NCI-H524 (cell line): Measurements from ENCODE around the gene CDH4.
"Not testable (repeated sequence)": the region's sequence is repeated elsewhere in the genome, so short reads cannot be mapped to it uniquely, and the experiment has no call there.

ENCODE experiments used
- DNase-seq, 2 experiments: peaks; one replicate each; lab custom pipeline; 2025; lab: John Stamatoyannopoulos, UW

Gene CDH4

DNA sequence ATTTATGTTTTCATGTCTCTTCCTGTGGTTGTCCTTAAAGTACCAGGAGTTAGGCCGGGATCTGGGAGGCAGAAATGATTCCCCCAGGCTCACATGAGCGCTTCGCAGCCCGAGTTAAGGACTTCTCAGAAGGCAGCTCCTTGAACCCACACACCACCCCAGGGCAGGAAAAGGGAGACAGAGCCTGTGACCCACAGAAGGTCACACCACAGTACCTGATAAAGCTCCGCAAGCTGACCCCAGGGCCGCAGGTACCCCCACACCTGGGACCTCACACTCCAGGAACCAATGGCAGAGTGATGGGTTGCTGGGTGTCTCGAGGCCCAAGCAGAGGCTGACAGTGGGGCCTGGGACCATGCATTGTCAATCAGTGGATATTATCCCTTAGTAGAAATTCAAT is 207.6 kb downstream of the CDH4 start:
- DNase-seq = no peak

DNA sequence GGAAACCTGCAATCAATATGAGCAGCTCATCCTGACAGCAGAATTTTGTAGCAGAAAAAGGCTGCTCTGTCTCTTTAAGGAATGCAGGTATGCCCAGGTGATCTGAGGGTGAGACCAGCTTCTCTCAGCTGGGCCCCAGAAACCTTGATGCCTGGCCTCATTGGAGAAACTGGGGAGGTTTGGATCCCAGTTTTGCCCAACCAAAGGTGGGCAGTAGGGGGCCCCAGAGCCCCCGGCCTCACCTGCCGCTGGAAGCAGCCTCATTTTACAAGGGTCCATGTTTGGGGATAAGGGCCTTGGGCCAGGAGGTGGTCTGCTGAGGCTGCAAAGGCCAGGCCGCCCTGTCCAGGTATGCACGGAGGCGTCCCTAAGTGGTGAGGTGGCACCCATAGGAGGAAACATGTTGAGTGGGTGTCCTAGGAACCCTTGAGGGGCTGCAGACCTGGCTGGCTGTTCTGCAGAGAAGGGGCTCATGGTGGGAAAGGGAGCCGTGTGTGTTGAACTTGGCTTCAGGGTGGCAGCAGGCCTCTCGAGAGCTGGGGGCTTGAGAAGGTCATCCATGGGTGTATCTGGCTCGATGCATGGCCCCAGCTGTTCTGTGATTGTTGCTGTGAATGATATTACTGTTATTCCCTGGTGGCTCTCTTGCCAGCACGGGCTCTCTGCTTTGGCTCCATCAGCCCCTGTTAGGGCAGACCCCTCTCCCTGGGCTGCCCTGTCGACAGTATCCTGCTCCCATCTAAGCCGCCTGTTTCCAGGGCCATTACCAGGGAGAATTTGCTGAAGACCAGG is 208.4 kb downstream of the CDH4 start:
- no peak for DNase-seq

DNA sequence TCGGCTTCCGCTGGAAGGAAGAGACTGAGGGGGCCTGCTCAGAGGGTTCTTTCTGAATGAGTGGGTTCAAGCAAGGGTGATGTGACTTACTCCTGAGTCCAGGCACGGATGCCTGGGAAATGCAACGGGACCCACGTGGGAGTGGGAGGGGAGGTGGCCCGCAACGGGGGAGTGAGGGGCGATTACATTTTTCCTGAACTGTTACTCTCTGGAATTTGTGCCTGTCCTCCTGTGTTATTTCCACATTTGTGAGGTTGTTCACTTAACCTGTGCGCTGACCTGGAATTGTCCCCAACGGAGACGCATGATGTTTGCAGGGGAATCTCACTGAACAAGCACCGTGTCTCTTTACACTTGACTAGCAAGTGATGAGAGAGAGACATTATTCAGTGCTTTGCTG is 209.4 kb downstream of the CDH4 start:
- no peak for DNase-seq

DNA sequence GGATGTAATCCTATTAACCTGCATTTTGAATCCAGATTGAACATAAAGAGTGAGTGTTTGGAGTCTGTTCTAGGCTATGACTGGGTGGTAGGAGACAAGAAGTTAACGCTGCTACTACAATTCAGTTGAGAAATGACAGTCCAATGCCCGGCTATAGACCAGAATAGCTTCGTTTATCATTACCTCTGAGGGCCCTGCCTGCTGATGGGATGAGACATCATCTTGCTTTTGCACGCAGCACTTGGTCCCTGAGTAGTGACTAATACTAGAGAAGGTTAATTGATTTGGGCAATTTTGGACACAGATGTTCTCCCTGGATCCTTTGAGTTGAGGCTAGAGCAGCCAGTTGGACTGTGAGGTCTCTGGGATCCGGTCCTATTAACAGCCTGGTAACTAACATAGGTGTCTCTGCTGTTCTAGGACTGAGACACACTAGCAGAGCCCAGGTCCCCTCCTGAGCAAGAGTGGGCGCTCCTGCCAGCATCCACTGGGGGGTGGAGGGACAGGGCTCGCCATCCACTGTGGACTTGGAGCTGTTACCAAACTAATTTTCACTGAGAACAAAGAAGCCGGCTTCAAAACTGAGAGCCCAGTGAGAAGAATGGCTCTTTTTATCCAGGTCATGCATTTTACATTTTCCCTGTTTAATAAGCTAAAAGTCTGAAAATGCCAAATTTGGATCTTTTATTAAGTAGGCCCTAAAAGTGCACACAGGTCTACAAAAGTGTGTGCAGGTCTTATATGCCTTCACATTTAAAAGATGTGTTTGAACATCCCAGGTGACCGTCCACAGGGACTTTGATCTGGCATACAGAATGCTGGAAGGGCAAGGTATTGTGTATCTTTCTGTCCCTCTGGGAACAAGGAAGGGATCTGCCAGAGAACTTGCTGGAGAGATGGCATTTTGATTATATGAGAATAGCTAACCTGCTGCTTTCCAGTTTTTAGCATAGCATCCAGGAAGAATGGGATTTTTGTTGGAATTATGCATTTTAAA is 212.5 kb downstream of the CDH4 start:
- DNase-seq = no peak

DNA sequence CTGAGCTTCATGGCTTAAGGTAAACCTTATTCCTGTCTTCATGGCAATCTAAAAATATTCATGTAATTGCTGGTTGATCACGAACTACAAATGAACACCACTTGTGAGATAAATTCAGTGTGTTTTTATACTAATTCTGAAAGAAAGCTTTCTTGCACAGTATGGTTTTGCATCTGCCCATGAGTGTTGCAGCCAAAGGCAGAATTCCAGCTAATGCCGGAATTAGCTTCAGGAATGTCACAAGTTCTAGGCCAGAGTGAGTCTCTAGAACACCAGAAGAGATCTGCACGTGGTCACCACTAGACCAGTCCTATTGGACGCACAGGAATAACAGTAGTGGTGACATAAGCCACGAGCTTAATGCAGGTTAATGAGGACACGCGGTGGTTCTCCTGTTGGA is 223.7 kb downstream of the CDH4 start:
- no peak for DNase-seq

DNA sequence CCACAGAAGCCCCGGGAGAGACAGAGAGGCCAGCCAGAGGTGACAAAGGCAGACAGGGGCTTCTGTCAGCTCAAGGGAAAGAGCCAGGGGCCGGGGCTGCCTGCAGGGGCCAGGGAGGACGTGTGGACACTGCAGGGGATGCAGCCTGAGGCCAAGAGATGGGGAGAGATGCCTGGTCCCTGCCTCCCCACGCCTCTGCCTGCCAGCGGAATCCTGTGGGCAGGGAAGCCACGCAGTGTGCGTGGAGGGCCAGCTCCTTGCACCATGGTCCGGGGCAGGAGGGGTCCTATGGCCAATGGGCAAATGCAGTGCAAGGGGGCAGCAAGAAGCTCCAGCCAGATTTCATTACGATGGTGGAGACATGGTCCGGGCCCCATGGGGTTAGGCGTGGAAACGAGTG is 224.9 kb downstream of the CDH4 start:
- no peak for DNase-seq

DNA sequence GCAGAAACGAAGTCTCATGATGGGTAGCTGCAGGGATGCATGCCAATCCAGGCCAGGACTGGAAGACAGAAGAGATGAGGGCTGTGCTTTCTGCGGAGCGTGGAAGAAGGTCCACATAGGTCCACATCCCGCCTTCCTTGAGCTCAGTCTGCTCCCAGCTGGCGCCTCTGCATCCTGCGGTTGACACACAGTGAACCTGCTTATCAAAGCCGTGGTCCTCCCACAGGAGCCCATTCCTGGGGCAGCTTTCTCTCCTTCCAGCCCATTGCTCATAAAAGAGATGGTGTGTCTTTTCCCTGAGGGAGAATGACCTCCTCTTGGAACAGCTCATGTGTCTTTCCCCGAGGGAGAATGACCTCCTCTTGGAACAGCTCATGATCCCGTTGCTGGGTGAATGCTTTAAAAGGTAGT is 225.4 kb downstream of the CDH4 start:
- no peak for DNase-seq

DNA sequence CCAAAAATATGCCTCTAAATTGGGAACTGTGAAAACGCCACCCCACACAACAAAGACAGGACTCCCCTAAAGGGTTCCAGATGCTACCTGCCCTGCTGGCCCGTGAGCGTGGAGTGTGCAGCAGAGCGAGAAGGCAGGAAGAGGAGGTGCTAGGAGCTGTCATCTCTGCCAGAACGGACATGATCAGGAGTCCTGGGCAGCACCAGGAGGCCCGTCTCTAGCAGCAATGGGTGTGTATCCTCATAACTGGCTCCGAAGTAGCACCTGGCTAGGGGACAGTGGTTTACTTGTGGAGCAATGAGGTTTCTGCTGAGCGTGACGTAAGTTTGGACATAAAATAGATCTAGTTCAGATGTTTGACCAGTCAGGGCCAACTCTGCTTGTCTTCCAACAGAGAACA is 226.0 kb downstream of the CDH4 start:
- DNase-seq = no peak

DNA sequence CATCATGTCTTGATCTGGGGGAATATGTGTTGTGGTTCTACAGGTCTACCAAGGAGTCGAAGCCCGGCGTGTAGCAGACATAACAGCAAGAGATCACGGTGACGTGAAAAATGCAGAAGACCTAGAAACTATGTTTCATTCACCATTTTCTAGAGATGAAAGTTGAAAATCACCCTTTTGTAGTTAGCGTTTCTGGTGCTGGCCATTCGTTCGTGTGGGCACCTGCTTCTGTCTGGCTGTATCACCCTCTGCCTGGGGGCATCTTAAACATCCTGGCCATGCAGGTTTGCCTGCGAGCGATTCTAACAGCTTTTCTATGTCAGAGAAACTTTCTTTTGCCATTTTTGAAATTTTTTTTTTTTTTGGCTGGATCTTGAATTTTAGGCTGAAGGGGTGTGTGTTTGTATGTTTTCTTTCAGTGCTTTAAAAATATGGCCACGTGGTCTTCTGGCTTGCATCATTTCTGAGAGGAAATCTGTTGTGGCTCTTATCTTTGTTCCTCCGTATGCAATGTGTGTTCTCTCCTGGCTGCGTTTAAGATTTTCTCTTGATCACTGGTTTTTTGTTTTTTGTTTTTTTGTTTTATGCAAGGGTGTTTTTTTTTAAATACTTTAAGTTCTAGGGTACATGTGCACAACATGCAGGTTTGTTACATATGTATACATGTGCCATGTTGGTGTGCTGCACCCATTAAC is 226.7 kb downstream of the CDH4 start:
- no peak for DNase-seq

DNA sequence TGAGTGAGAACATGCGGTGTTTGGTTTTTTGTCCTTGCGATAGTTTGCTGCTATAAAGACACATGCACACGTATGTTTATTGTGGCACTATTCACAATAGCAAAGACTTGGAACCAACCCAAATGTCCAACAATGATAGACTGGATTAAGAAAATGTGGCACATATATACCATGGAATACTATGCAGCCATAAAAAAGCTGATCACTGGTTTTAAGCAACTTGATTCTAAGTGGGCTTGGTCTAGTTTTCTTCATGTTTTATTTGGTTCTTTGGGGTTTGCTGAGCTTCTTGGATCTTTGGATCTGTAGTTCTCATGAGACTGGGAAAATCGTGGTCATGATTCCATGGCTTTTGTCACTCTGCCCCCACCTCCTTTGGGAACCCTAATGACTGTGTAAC is 227.4 kb downstream of the CDH4 start:
- DNase-seq = not testable (repeated sequence)

DNA sequence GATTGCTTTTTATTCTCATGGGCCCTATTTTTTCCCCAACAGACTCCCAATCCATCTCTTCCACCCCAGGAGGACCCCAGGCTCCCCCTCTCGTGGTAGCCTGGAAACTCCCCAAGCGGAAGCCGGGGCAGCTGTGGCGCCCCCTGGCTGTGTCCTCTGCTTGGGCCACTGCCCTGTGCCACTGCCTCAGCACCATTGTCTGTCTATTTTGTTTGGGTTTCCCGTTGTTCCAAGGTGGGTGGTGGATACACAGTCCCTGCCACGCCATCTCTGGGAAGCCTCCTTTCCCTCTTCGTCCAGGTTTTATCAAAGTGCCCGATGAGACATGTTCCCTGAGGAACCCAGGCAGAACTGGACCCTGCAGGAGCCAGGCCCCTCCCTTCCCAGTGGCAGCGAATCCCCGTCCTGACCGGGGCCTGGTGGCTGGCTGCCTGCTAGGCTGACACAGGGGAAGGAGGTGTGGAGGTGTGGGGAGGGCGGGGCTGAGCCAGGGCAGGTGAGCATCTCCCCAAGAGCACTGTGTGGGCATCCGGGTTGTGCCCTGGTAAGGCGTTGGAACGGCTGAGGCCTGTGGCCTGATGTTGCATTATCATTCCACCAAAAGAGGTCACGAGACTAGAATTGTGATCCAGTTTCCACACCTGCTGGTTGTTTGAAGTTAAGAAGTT is 228.2 kb downstream of the CDH4 start:
- no peak for DNase-seq

DNA sequence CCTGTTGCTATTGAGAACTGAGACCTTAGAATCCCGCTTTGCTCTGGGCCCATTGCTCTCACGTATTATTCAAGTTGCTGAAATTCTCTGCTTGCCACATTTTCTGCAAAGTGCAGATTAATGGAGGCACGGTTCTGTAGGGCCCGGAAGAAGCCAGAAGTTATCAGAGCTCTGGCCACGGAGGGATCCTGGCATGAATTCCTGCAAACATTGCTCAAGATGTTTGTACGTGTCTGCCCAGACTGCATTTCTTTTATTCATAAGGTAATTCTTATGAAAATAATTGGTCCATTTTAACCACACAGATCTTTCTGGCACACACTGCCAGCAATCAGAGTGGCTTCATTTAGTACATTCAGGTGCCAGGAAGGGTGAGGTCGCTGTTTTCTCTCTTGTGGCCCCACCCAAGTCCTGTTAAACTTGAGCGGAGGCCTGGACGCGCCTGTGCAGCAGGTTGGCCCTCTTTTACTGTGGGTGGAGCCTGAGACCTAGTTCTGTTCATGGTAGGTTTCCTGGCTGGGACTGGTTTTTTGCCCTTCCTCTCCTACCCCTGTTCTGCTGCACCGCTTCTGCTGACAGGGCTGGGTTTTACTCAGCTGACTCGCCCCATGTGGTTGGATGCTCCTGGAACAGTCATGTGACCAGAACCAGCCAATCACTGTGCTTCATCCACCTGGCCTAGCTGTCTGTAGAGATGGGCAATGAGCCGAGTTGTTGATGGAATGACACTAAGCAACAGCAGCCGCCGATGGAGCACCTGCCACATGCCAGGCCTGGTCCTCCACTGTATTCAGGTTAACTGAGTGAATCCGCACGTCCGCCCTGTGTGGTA is 230.2 kb downstream of the CDH4 start:
- no peak for DNase-seq

DNA sequence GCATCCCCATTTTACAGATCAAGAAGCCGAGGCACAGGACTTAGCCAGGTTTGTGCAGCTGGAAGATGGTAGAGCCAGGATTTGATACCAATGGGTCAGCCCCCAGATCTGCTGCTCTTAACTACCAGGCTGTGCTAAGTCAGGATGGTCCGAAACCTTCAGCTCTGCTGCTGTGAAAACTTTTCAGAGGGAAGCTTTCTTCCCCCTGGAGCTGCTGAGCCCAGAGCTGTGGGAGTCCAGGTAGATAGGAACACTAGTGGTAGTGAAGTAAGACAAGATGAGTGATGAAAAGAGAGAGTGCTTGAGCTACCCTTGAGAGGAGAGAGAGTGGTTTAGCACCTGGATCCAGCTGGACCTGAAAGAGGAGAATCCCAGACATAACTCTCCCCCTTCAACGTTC is 230.8 kb downstream of the CDH4 start:
- DNase-seq = no peak

DNA sequence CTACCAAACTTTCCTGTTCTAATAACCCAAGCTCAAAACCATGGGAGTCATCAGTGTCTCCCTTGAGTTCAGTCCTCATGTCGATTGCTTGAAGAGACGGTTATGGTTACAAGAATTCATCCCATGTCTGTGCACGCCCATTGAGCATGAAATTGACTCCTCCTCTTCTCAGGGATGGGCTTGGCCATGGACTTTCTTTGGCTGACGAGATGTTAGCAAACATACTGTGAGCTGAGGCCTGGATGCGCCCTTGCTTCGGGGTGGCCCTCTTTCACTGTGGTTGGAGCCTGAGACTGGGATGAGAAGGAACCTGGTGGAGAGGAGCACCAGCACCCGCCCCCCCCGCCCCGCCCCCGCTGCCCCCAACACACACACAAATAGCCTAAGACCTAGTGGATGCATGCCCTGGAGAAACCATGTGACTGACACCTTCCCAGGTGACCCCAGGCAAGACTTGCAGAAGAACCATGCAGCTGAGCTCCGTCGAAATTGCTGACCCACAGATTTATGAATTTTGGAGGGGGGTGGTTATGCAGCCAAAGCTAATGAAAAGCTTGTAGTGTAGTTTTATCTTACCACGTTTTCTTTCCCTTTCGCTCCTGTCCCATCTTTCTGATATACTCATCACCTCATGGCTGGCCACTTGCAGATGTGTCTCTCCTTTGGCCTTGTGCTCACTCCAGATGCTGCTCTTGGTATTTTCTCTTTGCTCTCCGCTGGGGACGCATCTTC is 231.4 kb downstream of the CDH4 start:
- no peak for DNase-seq

DNA sequence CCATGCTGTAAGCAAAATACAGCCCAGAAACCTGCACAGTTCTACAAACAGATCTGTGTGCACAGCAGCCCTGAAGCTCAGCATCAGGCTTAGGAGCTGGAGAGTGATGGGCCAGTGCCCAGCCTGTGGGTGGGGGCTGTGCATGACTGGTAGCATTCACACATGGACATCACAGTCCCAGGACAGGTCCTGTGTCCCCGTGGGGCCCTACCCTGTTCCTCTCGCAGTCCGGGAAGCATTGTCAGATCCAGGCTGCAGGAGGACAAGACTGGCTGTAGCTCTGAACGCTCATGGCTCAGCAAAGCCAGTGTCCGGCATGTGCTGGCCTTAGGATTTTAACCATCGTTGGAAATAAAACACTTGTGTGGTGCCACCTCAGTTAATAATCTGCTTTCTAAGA is 234.1 kb downstream of the CDH4 start:
- no peak for DNase-seq

DNA sequence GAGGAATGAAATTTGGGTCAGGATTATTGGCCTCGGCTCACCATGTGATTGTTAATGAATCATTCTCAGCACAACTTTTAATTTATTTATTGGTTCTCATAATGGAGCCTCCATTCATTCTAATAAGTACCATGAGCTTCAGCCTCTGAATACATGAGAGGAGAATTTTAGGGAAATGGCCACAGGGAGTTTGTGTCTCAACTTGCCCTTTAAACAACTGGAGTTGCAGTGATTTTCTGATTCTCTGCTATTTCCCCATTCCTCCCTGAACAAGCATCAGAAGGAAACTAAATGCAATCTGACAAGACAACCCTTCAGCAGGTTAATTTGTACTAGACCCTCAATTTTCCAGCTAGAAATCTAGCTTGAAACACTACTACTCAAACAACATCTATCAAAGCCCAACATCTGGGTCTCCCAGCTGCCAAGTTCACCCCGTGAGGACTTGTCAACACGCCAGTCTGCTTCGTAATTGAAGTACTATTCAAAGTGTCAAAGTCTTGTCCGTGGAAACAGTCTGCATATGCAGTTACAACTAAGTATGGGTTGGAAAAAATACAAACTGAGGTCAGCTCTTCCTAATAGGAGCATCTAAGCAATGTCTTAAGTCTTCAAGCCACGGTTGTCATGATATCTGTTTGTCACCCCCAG is 235.4 kb downstream of the CDH4 start:
- DNase-seq = no peak

DNA sequence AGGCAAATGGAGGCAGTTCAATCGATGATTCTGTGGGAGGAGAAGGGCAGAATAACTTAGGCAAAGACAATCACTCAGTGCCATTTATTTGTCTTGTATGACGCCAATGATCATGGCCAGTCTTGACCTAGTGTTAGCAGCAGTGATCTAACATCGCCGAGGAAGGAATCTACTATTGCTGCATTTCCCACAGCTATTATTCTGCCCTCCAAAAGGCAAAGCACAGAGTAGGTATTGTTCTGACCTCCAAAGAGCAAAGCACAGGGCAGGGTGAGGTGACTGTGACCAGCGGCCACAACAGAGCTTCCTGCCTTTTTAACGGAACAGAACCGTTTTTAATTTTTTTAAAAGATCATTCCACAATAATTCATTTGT is 235.9 kb downstream of the CDH4 start:
- no peak for DNase-seq

DNA sequence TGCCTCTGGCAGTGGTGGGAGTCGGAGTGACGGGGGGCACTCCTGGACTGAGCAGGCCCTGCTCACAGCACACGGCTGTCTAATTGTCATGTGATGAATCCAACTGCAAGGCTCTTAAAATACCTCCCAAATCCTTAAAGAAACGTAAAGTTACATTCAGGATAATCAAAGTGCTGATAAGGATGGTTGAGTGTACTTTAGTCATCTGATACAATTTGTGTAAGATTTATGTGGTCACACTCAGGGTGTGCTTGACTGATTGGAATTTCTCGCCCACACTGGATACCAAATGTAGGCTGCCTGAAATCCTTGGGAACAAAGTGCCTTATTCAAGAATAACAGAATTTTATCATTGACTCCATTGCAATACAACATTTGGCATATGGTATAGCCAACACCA is 238.7 kb downstream of the CDH4 start:
- no peak for DNase-seq

DNA sequence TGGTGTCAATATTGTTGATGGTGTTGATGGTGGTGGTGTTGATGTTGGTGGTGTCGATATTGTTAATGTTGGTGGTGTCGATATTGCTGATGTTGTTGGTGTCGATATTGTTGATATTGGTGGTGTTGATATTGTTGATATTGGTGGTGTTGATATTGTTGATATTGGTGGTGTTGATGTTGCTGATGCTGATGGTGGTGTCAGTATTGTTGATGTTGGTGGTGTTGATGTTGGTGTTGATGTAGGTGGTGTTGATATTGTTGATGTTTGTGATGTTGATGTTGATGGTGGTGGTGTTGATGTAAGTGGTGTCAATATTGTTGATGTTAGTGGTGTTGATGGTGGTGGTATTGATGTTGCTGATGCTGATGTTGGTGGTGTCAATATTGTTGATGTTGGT is 240.0 kb downstream of the CDH4 start:
- DNase-seq = no peak

DNA sequence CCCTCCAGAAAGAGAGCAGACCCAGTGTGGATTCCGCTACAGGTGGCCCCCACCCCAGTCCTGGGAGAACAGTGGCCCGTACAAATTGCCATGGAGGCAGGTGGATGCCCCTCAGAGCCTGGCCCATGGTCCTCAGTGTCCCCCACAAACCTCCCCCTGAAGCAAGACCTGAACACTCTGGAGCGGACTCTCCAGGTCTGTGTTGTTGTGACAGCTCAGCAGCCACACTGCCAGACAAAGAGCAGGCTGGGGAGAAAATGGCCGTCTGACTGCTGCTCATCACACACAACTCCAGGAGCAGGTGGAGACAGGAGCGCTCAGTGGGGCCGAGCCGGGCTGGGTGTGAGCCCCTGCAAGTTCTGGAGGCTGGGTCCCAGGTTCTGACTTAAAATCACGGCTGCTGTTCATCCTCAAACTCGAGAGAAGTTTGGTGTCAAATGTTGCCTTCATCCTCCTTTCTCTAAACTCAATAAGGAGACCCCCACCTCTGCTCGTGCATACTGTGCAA is 241.8 kb downstream of the CDH4 start:
- no peak for DNase-seq
